HG02763 (cell line): ENCODE data around the gene INS.

Experiments
- ATAC-seq: cut with Tn5 transposase; IDR thresholded peaks from one replicate; pipeline ENCODE4 v1.9.1; 2021; ENCODE audit warnings: mild to moderate bottlenecking, moderate library complexity; ENCODE audit not compliant: unreplicated experiment

Gene INS

DNA sequence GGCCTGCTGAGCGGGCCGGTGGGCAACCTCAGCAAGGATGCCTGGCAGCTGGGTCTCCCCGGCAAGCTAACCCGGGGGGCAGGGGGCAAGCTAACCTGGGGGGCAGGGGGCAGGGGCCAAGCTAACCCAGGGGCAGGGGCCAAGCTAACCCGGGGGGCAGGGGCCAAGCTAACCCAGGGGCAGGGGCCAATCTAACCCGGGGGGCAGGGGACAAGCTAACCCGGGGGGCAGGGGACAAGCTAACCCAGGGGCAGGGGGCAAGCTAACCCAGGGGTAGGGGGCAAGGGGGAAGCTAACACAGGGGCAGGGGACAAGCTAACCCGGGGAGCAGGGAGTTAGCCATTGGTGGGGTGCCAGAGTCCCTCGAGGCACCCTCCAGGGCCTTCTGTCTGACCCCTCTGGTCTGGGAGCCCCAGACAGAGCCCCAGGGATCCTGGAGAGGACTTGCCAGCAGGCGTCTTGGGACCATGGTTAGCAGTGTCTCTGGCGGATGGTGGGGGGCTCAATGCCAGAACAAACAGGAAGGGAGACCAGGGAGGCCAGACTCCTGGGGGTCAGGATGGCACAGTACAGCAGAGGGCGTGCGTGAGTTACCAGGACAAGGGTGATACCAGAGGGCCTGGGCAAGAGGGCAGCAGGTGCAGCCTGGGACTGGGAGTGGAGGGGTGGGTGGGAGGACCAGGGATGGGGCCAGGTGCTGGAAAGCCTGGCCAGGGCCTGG, 37.9 kb downstream of the INS start:
- no peak for ATAC-seq

DNA sequence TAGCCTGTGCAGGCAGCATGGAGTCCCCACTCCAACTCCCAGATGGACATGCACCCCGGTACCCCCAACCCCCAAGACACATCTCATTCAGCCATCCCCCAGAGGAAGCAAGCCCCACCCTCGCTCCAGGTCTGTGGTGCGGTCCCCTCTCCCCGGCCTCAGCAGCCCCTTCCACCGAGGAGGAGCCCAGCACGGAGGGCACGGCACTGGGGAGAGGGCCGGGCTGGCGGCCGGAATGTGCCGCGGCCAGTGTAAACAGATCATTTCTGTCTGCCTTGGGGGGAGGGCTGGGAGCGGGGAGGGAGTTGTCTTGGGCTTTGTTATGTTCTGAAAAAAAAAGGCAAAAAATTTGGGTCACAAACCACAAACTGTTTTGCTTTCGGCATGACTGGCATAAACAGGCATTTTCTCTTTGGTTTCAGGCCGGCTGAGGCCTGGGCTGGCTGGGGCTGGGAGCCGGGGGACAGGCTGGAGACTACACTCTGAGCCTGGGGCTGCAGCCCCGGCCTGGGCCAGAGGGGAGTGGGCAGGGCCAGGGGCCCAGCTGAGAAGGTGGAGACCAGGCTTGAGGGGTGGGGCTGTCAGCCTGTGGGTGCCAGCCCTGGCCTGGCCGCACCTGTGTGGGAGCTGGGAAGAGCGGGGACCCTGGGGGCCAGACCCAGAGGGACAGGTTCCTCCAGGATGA, 38.6 kb downstream of the INS start:
- no peak for ATAC-seq

DNA sequence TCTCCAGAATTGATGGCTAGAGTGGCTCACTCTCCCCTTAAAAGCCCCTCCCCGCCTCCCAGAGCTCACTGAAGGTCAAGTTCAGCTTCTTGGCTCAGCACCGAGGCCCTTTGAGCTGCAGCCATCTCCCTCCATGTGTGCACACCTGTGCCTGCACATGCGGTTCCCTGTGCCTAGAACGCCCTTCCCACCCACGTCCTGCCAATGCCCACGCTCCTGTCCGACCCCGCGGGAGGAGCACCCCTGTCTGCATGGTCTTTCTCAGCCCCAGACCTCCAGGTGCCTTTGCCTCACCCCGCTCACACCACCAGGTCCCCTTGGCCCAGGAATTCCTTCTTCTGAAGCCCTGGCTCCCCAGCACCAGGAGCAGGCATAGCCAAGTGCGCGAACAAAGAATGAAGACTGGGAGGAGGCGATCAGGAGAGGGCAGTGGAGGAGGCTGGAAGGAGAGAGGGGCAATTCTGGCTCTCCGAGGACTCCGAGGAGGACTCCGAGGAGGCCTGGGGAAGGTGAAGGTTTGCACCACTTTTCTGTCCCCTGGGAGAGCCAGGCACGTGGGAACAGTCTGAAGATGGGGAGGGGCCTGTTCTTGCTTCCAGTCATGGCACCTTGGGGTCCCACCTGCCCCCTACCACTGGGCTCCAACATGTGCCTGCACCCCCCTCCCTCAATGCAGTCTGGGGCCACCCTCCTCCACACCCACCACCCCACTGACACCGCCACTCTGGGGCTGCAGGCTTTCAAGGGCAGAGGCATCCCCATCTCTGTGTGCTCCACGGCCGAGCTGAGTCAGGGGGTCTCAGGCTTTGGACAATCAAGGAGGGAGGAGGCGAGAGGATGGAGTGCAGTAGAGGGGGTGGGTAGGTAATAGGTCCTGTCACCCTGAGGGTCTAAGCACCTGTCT, 39.5 kb downstream of the INS start:
- no peak for ATAC-seq

GRCh38 chr11:2120359-2121100, 40.5 kb downstream of the INS start:
- ATAC-seq, result no peak

DNA sequence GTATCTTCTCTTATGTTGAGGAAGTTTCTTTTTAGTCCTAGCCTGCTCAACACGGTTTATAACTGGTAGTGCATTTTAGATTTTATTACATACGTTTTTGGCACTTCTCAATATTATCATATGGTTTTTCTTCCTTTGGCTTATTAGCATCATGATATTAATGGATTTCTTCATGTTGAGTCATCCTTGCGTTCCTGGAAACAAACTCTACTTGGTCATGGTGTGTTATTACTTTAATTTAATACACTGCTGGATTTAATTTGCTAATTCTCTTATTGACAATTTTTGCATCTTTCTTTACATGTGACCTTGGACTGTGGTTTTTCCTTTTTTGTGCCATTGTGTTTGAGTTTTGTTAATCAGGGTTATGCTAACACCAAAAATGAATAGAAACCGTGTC, 42.3 kb downstream of the INS start:
- no peak for ATAC-seq

DNA sequence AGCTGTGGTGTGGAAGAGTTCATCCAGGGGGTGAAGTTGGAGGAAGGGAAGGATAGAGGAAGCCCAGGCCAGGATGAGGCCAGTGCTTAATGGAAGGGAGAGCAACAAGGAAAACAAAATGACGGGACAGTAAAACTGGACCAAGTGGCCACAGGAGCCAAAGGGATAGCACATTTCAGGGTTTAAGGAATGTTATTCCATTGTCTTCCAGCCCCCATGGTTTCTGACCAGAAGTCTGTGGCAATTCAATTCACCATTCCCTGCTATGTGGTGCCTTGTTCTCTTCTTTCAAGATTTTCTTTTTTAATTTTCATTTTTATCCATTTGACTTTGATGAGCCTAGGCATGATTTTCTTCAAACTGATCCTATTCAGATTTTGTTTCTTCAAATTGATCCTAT, 44.3 kb downstream of the INS start:
- ATAC-seq, result no peak

GRCh38 chr11:2115308-2115707, 45.7 kb downstream of the INS start:
- no peak for ATAC-seq

DNA sequence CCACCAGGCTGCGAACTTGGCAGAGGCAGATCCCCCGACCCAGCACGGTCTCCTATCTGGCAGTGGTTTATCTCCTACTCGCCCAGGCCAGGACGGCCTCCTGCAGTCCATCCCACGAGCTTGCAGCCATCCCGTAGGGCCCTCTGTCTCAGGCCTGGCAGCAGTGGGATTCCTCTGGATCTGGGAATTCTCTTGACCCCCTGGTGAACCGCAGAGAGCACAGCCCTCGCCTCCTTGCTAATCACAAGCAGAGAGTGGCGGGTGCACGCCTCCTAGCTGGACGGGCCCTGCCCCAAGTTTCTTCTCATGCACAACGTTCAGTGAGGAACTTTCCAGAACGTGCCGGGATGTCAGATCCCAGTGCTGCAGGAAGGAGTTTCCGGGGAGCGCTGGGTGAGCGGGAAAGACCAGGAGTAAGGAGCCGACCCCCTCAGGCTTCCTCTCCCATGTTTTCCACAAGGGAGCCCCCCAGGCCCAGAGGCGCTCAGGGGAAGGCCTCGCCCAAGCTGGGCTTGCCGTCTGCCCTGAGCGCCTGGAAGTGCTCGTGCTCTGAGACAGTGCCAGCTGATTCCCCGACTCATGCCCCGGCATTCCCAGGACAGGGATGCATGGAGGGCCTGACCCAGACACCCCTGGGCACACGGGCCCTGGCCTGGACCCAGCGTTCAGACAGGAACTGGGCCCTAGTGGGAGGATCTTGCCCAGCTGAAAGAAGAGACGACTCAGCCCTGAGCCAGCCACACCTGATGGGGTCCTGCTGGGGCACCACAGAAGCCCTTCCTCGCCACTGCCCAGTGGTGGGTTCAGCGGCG, 46.4 kb downstream of the INS start:
- no peak for ATAC-seq

DNA sequence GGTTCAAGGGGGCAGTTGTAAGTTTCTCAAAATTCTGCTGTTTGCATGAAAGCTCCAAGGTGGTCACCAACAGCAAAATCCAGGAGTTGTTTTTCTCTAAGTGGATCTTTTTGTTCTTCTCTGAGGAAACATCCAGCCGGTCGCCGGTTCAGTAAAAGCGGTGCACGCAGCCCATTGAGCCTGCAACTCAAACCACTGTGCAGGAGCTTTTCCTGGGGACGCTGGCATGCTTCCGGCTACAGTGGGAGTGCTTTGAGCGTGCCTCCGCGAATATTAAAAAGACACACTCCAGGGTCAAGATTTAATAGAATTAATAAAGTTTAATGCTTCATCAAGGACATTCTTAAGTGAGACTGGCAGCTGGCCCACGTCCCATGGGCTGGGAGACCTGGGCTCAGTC, 47.2 kb downstream of the INS start:
- no peak for ATAC-seq

GRCh38 chr11:2110521-2110920, 50.5 kb downstream of the INS start:
- ATAC-seq, result no peak
